Mesendoderm (in vitro differentiated cells): ENCODE measurements around the gene ZBTB7C.
A peak's percentile ranks its signal among the peaks of the same experiment; 100 is the strongest.

Experiments
- DNase-seq: peaks from one replicate; pipeline ENCODE4 v3.0.0; 2013
- H2AK5ac ChIP-seq: 2 replicates; pipeline ENCODE4 v1.6.1; 2013; ENCODE audit warnings: low read length, inconsistent platforms
- H2BK120ac ChIP-seq: 2 replicates; pipeline ENCODE4 v1.6.1; 2013; ENCODE audit warnings: low read depth, mild to moderate bottlenecking, low read length, moderate library complexity, mixed read lengths
- H2BK15ac ChIP-seq: replicated peaks from 2 replicates; pipeline ENCODE4 v1.6.1; 2013; ENCODE audit warnings: low read depth, mild to moderate bottlenecking, moderate library complexity
- H2BK5ac ChIP-seq: 2 replicates; pipeline ENCODE4 v1.6.1; 2013; ENCODE audit warnings: low read length, inconsistent platforms
- H3K18ac ChIP-seq: 2 replicates; pipeline ENCODE4 v1.6.1; 2013; ENCODE audit warnings: mild to moderate bottlenecking, low read length, mixed read lengths
- H3K23ac ChIP-seq: one replicate; pipeline ENCODE4 v1.6.1; 2013; ENCODE audit warnings: low read length
- H3K27ac ChIP-seq: 2 replicates; pipeline ENCODE4 v1.5.1; 2013; ENCODE audit warnings: low read depth, mild to moderate bottlenecking, inconsistent platforms, low read length, moderate library complexity
- H3K27me3 ChIP-seq: 2 replicates; pipeline ENCODE4 v1.6.1; 2013; ENCODE audit warnings: low read length, control low read depth, mild to moderate bottlenecking, inconsistent platforms; ENCODE audit not compliant: insufficient read depth, poor library complexity
- H3K36me3 ChIP-seq: 2 replicates; pipeline ENCODE4 v1.6.1; 2013; ENCODE audit warnings: low read length, inconsistent platforms; ENCODE audit not compliant: control insufficient read depth, insufficient read depth
- H3K4ac ChIP-seq: one replicate; pipeline ENCODE4 v1.6.1; 2013; ENCODE audit warnings: low read depth, mild to moderate bottlenecking, low read length, moderate library complexity
- H3K4me1 ChIP-seq: 2 replicates; pipeline ENCODE4 v1.6.1; 2013; ENCODE audit warnings: low read depth, low read length, inconsistent platforms; ENCODE audit not compliant: control insufficient read depth
- H3K4me2 ChIP-seq: 2 replicates; pipeline ENCODE4 v1.6.1; 2013; ENCODE audit warnings: low read length
- H3K4me3 ChIP-seq: 2 replicates; pipeline ENCODE4 v1.5.1; 2013; ENCODE audit warnings: mild to moderate bottlenecking, low read length
- H3K56ac ChIP-seq: one replicate; pipeline ENCODE4 v1.6.1; 2013; ENCODE audit warnings: low read length
- H3K79me1 ChIP-seq: 2 replicates; pipeline ENCODE4 v1.6.1; 2013; ENCODE audit warnings: low read length, inconsistent platforms
- H3K79me2 ChIP-seq: 2 replicates; pipeline ENCODE4 v1.6.1; 2013; ENCODE audit warnings: mild to moderate bottlenecking, low read length; ENCODE audit not compliant: control insufficient read depth, insufficient read depth
- H3K9ac ChIP-seq: 2 replicates; pipeline ENCODE4 v1.6.1; 2013; ENCODE audit warnings: low read length, inconsistent platforms
- H4K5ac ChIP-seq: one replicate; pipeline ENCODE4 v1.6.1; 2013; ENCODE audit warnings: low read length
- H4K8ac ChIP-seq: one replicate; pipeline ENCODE4 v1.6.1; 2013; ENCODE audit warnings: low read depth, mild to moderate bottlenecking, control low read depth, low read length, moderate library complexity
- WGBS: extraction: QIAGEN DNeasy Blood & Tissue Kit; methylation state at CpG from one replicate; pipeline ENCODE4 v1.1.7; 2013; ENCODE audit warnings: low lambda C conversion rate, missing lambda C conversion rate; ENCODE audit not compliant: insufficient coverage; ENCODE audit errors: extremely low coverage; 5-methylcytosine and 5-hydroxymethylcytosine counted together

Gene ZBTB7C

DNA sequence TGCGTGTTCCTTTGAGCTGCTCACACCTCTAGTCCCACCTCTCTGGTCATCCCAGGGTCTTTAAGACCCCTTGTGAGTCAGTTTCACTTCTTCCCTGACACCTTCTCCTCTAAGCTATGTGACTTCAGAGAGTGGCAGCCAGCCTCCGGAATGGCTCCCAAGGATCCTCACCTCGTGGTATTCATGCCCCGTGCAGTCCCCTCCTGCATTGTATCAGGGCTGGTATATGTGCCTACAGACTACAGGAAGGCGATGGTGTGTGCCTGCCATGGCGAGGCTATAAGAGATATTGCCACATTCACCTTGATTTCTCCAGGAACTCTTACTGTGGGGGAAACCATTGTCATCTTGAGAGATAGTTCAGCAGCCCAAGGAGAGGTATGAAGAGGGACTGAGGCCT lies 350.7 kb downstream of the ZBTB7C start:
- Histone ChIP-seq H3K23ac (no peak overlapping the region), H2AK5ac (no peak overlapping the region), H4K5ac (no peak overlapping the region), H2BK5ac (no peak overlapping the region), H3K18ac (no peak overlapping the region), H3K56ac (no peak overlapping the region), H4K8ac (no peak overlapping the region), H3K4me2 (no peak overlapping the region), H3K79me1 (no peaks in the 10 kb centered on the region), H3K4ac (no peak overlapping the region), H2BK15ac (no peak overlapping the region), H3K27ac (no peak overlapping the region), H3K36me3 (no peaks in the 10 kb centered on the region), H3K27me3 (no peaks in the 10 kb centered on the region), H3K79me2 (no peaks in the 10 kb centered on the region), H3K9ac (no peak overlapping the region), H2BK120ac (no peak overlapping the region), H3K4me1 (peaks cover 11% of the 10 kb centered on the region), H3K4me3 (no peak overlapping the region)
- DNase-seq: no peak
- no CpG with 5 or more reads among the region's 6 CpGs for WGBS

DNA sequence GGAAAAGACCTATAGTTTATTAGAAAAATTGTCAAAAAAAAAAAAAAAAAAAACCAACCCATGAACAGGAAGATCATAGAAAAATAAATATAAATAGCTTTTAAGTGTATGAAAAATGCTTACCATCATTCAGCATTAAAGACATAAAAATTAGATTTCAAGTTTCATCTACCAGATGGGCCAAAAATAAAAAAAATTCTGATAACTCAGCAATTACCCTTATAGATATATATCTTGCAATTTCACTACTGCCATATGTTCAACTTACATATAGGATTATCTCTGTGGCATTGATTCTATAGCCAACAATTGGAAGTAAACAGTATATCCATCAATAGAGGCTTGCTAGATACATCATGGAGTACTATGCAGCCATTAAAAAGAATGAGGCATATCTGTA lies 352.2 kb downstream of the ZBTB7C start:
- Histone ChIP-seq H3K4me2 (no peak overlapping the region), H2BK5ac (no peak overlapping the region), H3K9ac (no peak overlapping the region), H3K56ac (no peak overlapping the region), H4K8ac (no peak overlapping the region), H2BK120ac (no peak overlapping the region), H3K79me1 (no peaks in the 10 kb centered on the region), H3K4ac (no peak overlapping the region), H3K27ac (no peak overlapping the region), H4K5ac (no peak overlapping the region), H3K4me1 (peaks cover 11% of the 10 kb centered on the region), H3K27me3 (no peaks in the 10 kb centered on the region), H2BK15ac (no peak overlapping the region), H3K79me2 (no peaks in the 10 kb centered on the region), H3K36me3 (no peaks in the 10 kb centered on the region), H2AK5ac (no peak overlapping the region), H3K18ac (no peak overlapping the region), H3K4me3 (no peak overlapping the region), H3K23ac (no peak overlapping the region)
- DNase-seq: no peak

DNA sequence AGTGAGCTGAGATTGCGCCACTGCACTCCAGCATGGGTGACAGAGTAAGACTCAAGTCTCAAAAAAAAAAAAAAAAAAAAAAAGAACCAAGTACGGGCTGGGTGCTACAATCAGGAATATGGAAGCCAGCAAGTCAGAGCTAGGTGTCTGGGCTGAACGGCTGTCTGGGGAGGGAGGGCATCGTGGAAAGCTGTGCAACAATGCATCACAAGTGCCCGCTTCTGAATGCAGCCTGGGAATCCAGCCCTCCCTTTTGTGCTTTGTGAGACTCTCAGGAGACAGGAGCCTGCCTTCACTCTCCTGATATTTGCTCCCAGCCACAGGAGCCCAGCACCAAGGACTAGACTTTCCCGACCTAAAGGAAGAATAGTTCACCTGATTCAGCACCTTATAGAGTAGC lies 353.8 kb downstream of the ZBTB7C start:
- Histone ChIP-seq H3K18ac (no peak overlapping the region), H4K8ac (no peak overlapping the region), H2AK5ac (no peak overlapping the region), H3K4me3 (no peak overlapping the region), H3K36me3 (no peaks in the 10 kb centered on the region), H2BK120ac (no peak overlapping the region), H3K27ac (no peak overlapping the region), H2BK15ac (no peak overlapping the region), H3K79me2 (no peaks in the 10 kb centered on the region), H3K4me1 (peaks cover 11% of the 10 kb centered on the region), H3K56ac (no peak overlapping the region), H4K5ac (no peak overlapping the region), H3K4ac (no peak overlapping the region), H3K79me1 (no peaks in the 10 kb centered on the region), H2BK5ac (no peak overlapping the region), H3K23ac (no peak overlapping the region), H3K27me3 (no peaks in the 10 kb centered on the region), H3K9ac (no peak overlapping the region), H3K4me2 (no peak overlapping the region)
- DNase-seq: no peak
- WGBS: no CpG with 5 or more reads among the region's 6 CpGs

DNA sequence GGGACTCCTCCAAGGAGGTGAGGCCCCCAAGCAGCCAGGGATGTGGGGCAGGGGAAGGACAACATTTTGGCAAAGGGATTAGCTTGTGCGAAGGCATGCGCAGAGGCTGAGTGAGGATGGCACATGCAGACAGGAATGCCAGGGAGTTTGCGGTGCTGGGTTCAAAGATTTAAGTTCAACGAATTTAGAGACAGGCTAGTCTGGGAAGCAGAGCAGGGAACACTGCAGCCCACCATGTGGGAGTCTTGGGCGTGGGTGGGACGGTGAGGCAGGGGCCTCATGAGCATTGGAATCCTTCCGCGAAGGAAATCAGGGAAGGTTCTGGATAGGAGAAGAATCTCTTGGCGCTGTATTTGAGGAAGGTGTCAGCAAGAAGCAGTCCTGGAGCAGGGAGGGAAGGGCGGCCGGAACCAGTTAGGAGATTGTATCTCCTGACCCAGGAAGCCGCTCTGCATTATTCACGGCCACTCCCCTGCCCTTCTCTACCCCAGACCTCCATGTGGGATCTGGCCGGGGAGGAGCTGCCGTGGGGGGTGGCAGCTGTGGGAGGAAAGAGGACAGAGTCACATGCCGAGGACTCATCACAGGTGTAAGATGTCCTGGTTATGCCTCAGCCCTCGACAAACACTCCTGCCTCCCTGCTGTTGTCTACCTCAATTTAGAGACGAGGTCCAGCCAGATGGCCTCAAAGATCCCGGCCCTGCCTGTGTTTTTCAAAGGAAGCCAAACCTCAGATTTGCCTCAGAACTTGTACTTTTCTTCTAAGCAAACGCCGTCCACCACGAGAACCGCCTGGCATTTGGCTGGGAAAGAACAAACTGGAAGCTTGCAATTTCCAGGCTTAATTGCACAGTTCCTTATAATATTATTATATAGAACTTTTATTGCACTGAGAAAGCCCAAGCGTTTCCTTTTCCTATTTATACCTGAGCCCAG lies 355.0 kb downstream of the ZBTB7C start:
- no peaks in the 10 kb centered on the region for H3K79me2 ChIP-seq
- no peak overlapping the region for H3K9ac ChIP-seq
- H3K4me1 ChIP-seq: peaks cover 5% of the 10 kb centered on the region
- no peak overlapping the region for H2BK5ac ChIP-seq
- H3K36me3 ChIP-seq: no peaks in the 10 kb centered on the region
- WGBS: no CpG with 5 or more reads among the region's 24 CpGs
- H3K4me3 ChIP-seq: no peak overlapping the region
- no peak overlapping the region for H3K23ac ChIP-seq
- H4K8ac ChIP-seq: no peak overlapping the region
- no peak overlapping the region for H3K4ac ChIP-seq
- no peak overlapping the region for H4K5ac ChIP-seq
- no peak overlapping the region for H3K56ac ChIP-seq
- H3K27ac ChIP-seq: no peak overlapping the region
- no peaks in the 10 kb centered on the region for H3K27me3 ChIP-seq
- H3K18ac ChIP-seq: no peak overlapping the region
- no peaks in the 10 kb centered on the region for H3K79me1 ChIP-seq
- H3K4me2 ChIP-seq: no peak overlapping the region
- no peak overlapping the region for H2BK120ac ChIP-seq
- H2AK5ac ChIP-seq: no peak overlapping the region
- H2BK15ac ChIP-seq: no peak overlapping the region
- DNase-seq: peak; percentile 75

DNA sequence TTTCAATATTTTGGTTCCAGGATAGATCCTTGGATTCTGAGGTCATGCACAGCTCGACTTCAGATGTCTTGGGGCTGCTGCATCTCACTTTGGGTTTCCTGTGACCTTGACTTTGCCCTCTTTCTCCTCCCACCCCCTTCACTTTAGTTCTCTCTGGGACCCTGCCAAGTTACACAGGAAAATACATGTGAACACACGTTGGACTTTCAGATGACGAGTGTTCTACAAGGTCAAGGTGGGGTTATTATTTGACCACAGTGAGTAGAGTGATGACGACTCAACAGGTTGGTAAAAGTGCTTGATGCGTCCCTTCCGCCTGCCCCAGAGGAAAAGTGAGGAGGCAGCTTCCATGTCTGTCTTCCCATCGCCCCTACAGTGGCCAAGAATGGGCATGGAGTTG lies 356.3 kb downstream of the ZBTB7C start:
- H3K56ac ChIP-seq: no peak overlapping the region
- H2BK5ac ChIP-seq: no peak overlapping the region
- no peak overlapping the region for H4K8ac ChIP-seq
- H3K27me3 ChIP-seq: no peaks in the 10 kb centered on the region
- H3K18ac ChIP-seq: no peak overlapping the region
- no peak overlapping the region for H2AK5ac ChIP-seq
- H4K5ac ChIP-seq: no peak overlapping the region
- H3K4ac ChIP-seq: no peak overlapping the region
- no peak overlapping the region for H2BK15ac ChIP-seq
- H3K4me1 ChIP-seq: peaks cover 5% of the 10 kb centered on the region
- H3K36me3 ChIP-seq: no peaks in the 10 kb centered on the region
- H3K23ac ChIP-seq: no peak overlapping the region
- no peak overlapping the region for H2BK120ac ChIP-seq
- no peak for DNase-seq
- H3K27ac ChIP-seq: no peak overlapping the region
- no peak overlapping the region for H3K4me2 ChIP-seq
- no peak overlapping the region for H3K9ac ChIP-seq
- WGBS: no CpG with 5 or more reads among the region's 7 CpGs
- H3K79me1 ChIP-seq: no peaks in the 10 kb centered on the region
- H3K79me2 ChIP-seq: no peaks in the 10 kb centered on the region
- H3K4me3 ChIP-seq: no peak overlapping the region
